Measurements from ENCODE around the gene ACAP3.

ACAP3 gene

GRCh38 chr1:1245178-1245816, 62.4 kb downstream of the ACAP3 start:
- DNase-seq (ENCODE audit: low read depth, low spot score): no peak

DNA sequence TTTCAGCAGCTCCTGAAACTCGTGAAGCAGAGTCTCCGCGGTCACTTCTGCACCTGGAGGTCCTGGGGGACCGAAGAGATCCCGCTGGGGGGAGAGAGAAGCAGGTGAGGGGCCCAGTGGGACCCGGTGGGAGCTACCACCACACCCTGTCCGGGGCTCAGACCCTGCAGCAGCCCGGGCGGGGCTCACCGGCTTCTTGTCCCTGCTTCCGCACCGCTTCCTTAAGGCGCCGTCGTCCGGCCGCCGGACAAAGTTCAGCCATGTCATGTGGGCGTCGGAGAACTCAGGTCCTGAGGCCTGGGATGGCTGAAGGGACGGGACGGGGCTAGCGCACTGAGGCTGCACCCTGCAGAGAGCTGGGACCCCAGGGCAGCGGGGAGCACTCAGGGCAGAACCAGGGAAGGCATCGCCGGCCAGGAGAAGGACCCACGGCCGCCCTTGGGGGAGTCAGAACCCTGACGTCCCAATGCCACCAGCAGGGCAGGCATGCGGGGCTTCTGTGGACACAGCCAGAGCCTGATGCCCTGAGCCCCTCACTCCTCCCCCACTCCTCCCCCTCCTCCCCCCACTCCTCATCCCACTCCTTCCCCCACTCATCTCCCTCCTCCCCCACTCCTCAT, 63.4 kb downstream of the ACAP3 start:
- DNase-seq (ENCODE audit: low read depth, low spot score): no peak

DNA sequence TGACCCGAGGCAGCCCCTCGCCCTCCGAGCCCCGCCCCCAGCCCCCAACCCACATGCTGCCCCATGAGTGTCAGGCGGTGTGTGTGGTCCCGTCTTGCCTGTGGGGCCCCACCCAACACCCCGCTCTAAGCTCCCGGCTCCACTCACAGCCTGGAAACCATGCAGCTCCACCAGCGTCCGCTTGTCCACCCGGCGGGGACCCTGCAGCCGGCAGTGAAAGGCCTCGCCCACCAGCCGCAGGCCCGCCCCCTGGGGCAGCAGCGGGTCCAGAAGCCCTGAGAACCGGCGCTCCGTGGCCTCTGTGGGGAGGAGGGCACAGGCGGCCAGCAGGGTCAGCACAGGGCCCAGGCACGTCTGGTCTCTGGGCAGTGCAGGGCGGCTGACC, 63.9 kb downstream of the ACAP3 start:
- no peak for DNase-seq (ENCODE audit: low read depth, low spot score)

- DNase-seq (ENCODE audit: low read depth, low spot score): no peak
These were observed 64.5 kb downstream of the ACAP3 start for GRCh38 chr1:1243266-1243660.

- DNase-seq (ENCODE audit: low read depth, low spot score): no peak
These were observed 65.1 kb downstream of the ACAP3 start for GRCh38 chr1:1242461-1243265.
